ENCODE data around the gene TRAF4. TPM values are rescaled to one million over a fixed set of nuclear protein-coding genes. Genes with fewer than 3 reads are reported as not detected.

The TRAF4 gene
- total RNA-seq, 1 donor from 2014 or later: 26.5 TPM

GRCh38 chr17:28714281-28714680, 29.5 kb upstream of the TRAF4 start:
- no peak for DNase-seq (ENCODE audit: extremely low spot score in 2 of 2)
- Histone ChIP-seq H3K4me1 (peaks cover 61% of the 10 kb centered on the region), H3K4me3 (no peak overlapping the region), H3K9me3 (no peaks in the 10 kb centered on the region), H3K27ac (no peak overlapping the region), H3K36me3 (peaks cover 0 to 11% of the 10 kb centered on the region in 2 donors), H3K27me3 (no peaks in the 10 kb centered on the region)
- TF ChIP-seq POLR2AphosphoS5 (IDR thresholded peaks at IDR 0.05; ENCODE audit: insufficient read depth in 1 of 2, low read depth in 1 of 2): no peak
- no peak for TF ChIP-seq POLR2A (IDR thresholded peaks at IDR 0.05)
- TF ChIP-seq CTCF (IDR thresholded peaks at IDR 0.05): no peak
- intact Hi-C loops (cut with DNase I): no loop called here

- no peaks in the 10 kb centered on the region for H3K27me3 ChIP-seq
- peaks cover 54% of the 10 kb centered on the region for H3K4me1 ChIP-seq
- no peak overlapping the region for H3K4me3 ChIP-seq
- H3K9me3 ChIP-seq: no peaks in the 10 kb centered on the region
- peaks cover 0 to 11% of the 10 kb centered on the region in 2 donors for H3K36me3 ChIP-seq
- TF ChIP-seq CTCF (IDR thresholded peaks at IDR 0.05): no peak
- no peak for TF ChIP-seq POLR2AphosphoS5 (IDR thresholded peaks at IDR 0.05; ENCODE audit: insufficient read depth in 1 of 2, low read depth in 1 of 2)
- no peak for TF ChIP-seq POLR2A (IDR thresholded peaks at IDR 0.05)
- DNase-seq (ENCODE audit: extremely low spot score in 2 of 2): no peak
- no peak overlapping the region for H3K27ac ChIP-seq
- intact Hi-C loops (cut with DNase I): no loop called here
Observed at GRCh38 chr17:28715217-28715616, 28.6 kb upstream of the TRAF4 start.

GRCh38 chr17:28716740-28717577, 26.9 kb upstream of the TRAF4 start:
- peaks cover 62% of the 10 kb centered on the region for H3K4me1 ChIP-seq
- TF ChIP-seq POLR2AphosphoS5 (IDR thresholded peaks at IDR 0.05; ENCODE audit: insufficient read depth in 1 of 2, low read depth in 1 of 2) (peak in 1 of 2 donors; percentile 35), CTCF (IDR thresholded peaks at IDR 0.05) (no peak)
- DNase-seq (ENCODE audit: extremely low spot score in 2 of 2): no peak
- no peaks in the 10 kb centered on the region for H3K27me3 ChIP-seq
- H3K9me3 ChIP-seq: no peaks in the 10 kb centered on the region
- peak overlapping the region; percentile 93 for H3K27ac ChIP-seq
- intact Hi-C loops (cut with DNase I): no loop called here
- peak overlapping the region; percentile 75 to 91 for H3K4me3 ChIP-seq
- H3K36me3 ChIP-seq: peaks cover 0 to 18% of the 10 kb centered on the region in 2 donors

GRCh38 chr17:28717578-28718332, 26.1 kb upstream of the TRAF4 start, which contains the start of gene RAB34:
TSS of gene RAB34 (minus strand) at chr17:28717868. CDS start at chr17:28717266, 602 bp downstream.
- DNase-seq (ENCODE audit: extremely low spot score in 2 of 2): no peak
- peak within 1 kb of the TSS; percentile 93 for H3K27ac ChIP-seq
- TF ChIP-seq POLR2AphosphoS5 (IDR thresholded peaks at IDR 0.05; ENCODE audit: insufficient read depth in 1 of 2, low read depth in 1 of 2) (peak in 1 of 2 donors; percentile 89), CTCF (IDR thresholded peaks at IDR 0.05) (no peak), POLR2A (IDR thresholded peaks at IDR 0.05) (peak in 1 of 2 donors; percentile 61)
- H3K27me3 ChIP-seq: no peaks in the 10 kb centered on the region
- peaks cover 62% of the 10 kb centered on the region for H3K4me1 ChIP-seq
- intact Hi-C loops (cut with DNase I): no loop called here
- peaks cover 0 to 25% of the 10 kb centered on the region in 2 donors for H3K36me3 ChIP-seq
- H3K9me3 ChIP-seq: no peaks in the 10 kb centered on the region
- peak within 1 kb of the TSS; percentile 75 to 91 for H3K4me3 ChIP-seq
